ENCODE results near the gene CAND2.
"Not testable (repeated sequence)": the region's sequence is repeated elsewhere in the genome, so short reads cannot be mapped to it uniquely, and the experiment has no call there.

CAND2 gene

DNA sequence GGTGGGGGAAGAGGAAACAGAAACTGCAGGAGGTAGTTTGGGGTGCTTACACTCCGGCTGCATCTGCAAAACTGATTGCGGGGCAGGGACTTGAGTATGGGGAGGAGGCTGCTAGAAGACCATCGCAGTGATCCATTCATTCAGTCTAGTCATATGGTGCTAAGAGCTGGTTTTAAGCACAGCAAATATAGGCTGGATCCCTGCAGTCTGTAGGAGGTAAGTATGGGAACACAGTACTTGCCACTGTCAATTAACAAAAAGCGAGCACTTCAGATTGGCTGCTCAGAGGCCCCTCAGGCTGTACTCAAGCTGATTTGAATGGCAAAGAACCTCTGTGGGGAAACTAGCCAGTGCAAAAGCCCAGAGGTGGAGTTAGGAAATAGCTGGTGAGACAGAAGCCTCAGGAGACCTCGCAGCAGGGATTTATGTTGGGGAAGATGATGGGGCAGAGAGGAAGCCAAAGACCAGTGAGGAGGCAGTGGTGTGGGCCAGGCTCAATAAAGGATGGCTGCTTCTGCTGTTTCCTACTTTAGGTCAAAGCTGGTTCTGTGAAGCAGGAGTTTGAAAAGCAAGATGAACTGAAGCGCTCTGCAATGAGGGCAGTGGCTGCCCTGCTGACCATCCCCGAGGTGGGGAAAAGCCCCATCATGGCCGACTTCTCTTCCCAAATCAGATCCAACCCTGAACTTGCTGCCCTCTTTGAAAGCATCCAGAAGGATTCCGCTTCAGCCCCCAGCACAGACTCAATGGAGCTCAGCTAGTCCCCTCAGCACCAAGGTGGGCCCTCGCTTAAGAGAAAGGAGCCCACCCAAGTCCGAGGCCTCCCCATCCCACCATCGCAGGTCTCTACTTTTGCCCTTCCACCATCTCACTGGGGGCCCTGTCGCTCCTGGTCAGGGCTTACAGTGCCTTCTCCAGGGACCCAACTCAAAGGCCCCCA lies 37.0 kb downstream of the CAND2 start:
- DNase-seq, result no peak

DNA sequence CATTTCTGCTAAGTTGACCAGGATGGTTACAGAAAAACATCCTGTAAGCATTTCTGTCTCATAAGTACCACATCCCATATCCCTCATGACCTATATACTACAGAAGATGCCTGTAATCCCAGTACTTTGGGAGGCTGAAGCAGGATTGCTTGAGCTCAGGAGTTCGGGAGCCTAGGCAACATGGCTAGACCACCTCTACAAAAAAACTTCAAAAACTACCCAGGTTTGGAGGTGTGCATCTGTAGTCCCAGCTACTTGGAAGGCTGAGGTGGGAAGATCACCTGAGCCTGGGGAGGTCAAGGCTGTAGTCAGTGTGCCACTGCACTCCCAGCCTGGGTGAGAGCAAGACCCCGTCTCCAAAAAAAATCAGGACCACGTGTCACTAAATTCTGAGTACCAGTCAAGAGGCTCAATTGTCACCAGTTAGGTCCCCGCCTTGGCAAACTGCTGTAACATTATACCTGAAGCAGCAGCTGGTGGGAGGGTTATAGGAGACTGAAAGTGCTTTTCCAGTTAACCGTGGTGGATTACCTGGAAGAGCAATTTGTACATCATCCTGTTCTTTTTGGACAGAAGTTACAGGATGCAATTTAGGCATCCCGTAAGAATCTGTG lies 38.7 kb downstream of the CAND2 start:
- DNase-seq, result no peak

DNA sequence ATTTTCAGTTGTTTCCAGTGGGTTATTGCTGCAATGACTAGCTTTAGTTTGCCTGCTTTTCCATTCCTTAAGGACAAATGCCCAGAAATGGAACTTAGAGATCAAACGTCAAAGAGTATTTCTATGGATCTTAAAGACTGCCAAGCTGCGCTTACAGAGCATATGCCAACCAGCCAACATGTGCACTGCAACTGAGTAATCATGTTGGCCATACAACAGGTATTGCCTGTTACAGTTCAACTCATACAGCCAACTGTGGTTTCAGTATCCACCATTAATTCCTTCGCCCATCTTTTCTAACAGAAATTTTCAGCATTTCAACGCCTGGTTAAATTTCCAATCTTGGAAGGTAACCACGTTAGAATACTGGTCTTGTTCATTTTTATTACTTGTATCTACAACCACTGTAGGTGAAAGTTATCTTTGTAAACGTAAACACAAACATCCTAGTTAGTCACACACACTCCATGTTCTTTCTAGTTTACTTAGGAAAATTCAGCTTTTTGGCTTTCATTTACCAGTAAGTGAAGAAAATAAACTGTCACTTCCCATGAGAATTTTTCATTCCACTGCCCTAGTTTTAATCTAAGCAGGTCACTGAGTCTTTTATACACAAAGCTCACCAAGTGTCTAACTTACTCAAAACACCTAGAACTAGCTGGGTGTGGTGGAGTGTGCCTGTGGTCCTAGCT lies 41.0 kb downstream of the CAND2 start:
- no peak for DNase-seq

DNA sequence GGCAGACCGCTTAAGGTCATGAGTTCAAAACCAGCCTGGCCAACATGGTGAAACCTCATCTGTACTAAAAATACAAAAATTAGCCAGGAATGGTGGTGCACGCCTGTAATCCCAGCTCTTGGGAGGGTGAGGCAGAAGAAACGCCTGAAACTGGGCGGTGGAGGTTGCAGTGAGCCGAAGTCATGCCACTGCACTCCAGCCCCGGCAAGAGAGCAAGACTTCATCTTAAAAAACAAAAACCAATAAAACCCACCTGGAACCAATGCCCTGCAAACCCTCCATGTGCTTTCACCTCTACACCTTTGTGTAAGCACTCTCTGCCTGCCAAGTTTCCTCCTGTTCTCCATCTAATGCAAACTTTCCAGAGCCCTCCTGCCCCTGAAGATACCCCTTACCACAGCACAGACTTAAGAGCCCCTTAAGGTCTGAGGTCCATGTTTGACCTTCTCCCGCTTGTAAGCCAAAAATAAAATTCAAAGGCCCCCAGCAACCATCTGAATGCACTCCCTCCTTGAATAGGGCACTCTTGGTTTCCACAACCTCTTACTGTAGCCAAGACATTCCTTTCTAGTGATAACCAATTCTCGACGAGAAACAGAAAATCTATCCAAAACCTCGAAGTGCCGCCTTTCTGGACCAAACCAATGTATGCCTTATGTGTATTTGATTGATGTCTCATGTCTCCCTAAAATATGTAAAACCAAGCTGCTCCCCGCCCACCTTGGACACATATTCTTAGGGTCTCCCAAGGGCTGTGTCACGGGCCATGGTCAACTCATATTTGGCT lies 41.9 kb downstream of the CAND2 start:
- DNase-seq, result peak; percentile 5

DNA sequence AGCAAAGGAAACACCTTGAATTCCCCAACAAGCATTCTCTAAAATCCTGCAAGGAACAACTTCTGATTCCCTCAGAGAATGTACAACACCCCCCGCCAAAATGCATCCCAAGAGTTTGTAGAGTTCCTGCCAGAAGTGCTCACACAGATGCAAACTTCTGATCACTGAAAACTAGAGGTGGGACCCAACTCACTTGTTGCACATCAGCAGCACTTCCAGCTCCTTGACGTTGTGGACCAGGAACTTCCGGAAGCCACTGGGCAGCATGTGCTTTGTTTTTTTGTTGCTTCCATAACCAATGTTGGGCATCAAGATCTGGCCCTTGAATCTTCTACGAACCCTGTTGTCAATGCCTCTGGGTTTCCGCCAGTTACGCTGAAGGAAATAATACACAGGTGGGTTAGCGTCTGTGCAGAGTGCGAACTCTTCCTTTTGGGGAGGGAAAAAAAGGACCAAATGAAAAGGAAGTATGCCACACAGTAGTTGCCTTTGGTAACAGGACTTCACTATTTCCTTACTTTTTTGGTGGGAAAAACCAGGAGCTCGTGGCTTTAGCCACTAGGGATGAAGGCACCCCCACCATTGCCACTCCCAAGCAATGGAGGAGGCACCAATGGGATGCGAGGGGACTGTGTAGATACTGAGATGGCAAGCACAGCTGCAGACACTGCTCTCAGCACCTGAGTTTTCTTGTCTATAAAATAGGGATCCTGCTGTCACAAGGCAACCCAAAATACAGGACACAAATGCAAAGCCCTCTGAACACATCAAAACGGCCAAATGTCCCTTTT lies 42.9 kb downstream of the CAND2 start:
- DNase-seq, result no peak

DNA sequence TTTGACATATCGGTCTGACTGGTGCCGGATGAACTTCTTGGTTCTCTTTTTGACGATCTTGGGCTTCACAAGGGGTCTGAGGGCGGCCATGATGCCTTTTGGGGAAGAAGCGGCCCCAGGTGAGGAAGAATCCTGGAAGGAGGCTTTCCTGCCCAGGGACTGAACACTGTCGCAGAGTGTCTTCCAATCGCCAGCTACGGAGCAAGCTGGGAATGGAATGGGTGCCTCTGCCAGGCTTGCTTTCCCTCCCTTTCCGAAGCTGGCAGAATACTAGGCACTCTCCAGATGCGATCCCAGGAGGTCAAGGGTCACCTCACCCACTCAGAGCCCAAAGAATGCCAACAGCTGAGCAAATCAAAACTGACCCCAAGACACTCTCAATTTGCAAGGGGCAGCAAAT lies 43.7 kb downstream of the CAND2 start:
- DNase-seq, result not testable (repeated sequence)

DNA sequence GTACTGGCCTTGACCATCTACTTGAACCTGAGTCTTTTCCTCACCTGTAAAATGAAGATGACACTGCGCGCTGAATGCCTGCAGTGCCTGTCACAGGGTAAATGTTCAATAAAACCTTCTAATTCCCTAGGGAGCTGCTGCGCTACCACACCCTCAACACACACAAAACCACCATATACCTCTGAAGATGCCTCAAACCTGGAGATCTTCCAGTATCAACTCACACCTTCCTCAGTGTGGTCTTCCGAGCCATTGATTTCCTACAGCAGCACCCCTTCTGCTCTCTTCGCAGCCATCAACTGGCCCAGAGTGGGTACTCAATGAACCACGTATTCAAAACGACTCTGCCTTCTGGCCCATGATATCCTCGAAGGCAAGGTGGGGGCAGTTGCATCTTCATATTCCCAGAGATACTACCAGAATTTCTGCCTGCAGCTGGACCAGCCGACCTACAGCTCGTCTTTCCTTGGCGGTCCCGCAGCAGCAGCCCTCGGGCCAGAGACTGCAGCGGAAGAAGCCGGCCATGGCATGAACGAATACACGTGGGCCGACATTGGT lies 44.2 kb downstream of the CAND2 start:
- peak; percentile 4 for DNase-seq

DNA sequence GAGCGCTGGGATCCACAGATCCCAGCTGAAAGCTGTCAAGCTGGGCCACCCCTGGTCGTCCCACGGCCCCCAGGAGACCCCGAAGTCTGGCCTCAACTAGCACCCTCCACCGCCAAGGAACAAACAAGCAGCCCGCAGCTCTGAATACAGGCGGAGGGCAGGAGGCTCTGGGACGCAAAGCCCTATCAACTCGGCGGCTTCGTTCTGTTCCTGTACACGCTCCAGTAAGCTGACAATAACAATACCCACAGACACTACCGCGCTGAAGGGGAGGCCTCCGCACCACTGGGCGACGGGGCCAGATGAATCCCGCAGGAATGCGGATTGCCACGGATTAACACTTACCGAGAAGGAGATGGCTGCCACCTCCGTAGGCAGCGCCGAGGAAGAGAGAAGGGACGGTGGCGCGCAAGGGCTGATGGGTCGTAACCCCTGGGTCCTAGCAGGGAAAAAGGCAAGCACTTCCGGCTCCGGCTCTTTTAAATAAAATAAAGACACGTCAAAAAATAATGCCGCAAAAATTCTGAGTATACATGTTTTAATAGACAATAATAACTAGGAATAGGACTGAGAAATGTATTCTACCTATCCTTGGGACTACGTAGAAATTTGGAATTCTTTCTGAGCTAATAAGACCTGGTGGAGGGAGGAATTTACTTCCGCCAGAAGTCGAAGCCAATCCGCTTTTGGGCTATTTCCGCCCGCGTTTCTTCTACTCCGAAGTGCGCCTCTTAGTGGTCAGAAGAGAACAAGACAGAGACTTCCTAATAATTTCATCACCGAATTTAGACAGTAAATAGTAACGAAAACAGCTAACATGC lies 44.9 kb downstream of the CAND2 start, which contains the start of gene RPL32:
Gene RPL32, minus strand, starts transcription at position 417 of the 821 bp plus-strand sequence. CDS start 1,328 bp downstream, outside the sequence.
- peak; percentile 96 for DNase-seq

DNA sequence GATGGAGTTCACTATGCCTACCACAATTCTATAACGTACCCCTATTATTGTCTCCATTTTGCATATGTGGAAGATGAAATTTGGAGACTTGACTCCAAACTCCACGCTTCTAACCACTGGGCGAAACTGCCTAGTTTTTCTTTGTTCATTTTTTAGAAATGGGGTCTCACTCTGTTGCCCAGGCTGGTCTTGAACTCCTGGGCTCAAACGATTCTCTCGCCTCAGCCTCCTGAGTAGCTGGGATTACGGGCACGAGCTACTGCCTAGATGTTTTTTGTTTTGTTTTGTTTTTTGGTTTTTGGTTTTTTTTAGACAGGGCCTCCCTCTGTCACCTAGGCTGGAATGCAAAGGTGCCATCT lies 45.5 kb downstream of the CAND2 start:
- DNase-seq, result no peak

DNA sequence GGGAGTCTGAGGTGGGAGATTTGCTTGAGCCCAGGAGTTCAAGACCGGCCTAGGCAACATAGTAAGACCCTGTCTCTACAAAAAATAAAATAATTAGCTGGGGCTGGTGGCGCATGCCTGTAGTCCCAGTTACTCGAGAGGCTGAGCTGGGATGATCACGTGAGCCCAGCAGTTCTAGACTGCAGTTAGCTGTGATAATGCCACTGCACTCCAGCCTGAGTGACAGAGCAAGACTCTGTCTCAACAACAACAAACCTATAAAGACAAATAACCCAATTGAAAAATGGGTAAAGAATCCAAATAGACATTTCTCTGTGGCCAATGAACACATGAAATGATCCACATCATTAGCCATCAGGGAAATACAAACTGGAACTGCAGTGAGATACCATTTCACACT lies 46.0 kb downstream of the CAND2 start:
- no peak for DNase-seq

DNA sequence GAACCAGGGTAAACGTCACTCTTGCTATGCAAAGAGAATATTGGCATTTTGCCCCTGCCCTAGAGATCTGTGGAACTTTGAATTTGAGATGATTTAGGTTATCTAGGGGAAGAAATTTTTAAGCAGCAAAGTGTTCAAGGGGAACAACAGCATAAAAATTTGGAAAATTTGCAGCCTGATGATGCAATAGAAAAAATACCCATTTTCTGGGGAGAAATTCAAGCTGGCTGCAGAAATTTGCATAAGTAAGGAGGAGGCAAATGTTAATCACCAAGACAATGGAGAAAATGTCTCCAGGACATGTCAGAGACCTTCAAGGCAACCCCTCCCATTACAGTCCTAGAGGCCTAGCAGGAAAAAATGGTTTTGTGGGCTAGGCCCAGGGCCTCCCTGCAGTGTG lies 49.3 kb downstream of the CAND2 start:
- no peak for DNase-seq

DNA sequence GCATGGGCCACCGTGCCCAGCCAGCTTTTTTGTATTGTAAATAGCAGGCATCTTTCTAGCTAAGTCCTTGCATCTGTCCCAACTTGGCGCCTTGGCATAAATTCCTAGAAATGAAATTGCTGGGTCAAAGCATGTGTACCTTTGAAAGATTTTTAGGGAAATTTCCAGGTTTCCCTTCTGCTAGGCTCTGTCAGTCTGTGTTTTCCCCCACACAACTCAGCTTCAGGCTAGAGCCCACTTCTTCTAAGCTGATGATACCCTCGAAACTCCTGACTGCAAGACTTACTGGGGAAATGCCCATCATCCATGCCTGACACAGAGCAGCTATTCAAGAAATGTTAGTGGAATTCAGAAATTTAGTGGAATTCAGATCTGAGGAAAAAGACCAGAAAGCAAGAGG lies 55.7 kb downstream of the CAND2 start:
- DNase-seq, result no peak

DNA sequence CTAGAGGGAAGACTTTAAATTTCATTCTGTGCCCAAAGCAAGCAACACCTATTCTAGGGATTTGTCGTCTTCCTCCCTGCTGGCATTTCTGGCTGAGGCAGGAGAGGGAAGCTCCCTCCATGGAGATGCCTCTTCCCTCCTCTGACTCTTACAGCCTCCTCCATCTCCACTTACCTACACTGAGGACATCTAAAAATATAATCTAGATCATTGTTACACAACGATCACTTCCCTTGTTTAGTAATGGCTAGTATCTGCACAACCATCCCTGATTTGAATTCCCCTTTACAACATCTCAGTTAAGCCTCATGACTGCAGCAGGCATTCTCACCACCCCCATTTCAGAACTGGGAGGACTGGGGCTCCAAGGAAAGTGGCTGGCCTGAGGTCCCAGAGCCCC lies 57.4 kb downstream of the CAND2 start:
- not testable (repeated sequence) for DNase-seq

DNA sequence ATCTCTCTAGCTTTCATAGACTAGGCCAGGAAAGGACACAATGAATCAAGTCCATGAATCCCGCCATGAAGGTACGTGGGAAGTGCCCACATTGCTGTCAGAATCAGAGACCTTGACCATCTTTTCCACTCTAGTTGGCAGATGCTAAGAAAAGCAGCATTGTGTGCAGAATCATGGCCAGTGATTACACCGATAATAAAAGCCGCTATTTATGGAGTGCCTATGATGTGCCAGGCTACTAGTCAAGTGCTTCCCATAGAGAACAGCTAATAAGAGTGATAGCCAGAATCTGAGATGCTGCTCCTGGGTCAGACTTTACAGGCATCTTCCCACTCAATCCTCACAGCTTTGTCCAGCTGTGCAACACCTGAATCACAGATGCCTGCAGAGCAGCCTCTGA lies 58.1 kb downstream of the CAND2 start:
- DNase-seq, result no peak

DNA sequence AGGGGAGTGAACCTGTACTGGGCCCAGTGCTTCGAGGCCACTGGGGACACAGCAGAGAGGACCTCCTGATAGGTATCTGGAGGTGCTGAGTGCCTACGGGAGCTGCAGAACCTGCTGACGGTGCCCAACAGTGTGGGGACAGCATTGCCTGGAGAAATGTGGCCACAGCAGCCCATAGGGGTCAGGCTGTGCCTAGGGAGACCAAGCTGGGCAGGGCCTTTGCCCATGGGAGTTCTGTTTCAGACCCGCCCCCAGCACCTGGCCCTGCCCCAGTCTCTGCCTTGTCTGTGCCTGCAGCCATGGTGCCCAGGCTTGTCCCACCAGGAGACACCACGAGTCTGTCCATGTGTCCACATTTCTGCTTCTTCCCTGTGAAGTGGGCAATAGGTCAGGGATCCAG lies 60.1 kb downstream of the CAND2 start:
- DNase-seq, result no peak

DNA sequence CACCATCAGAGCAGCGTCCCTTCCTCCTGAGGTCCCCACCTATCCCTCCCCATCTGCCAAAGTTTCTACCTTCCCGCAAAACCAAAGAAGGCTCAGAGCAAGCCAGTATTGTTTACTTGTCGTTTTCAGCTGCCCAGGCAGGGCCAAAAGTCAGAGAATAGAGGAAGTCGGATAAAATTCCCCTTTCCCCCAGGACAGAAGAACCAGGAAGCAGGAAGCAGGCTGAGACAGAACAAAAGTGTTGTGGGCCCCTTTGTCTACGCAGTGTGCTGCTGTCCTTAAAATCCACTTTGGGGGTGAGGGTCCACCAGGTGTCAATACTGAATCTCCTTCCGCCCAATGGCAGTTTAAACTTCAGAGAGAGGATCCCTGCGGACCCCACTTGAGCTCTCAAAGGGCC lies 63.4 kb downstream of the CAND2 start:
- no peak for DNase-seq

DNA sequence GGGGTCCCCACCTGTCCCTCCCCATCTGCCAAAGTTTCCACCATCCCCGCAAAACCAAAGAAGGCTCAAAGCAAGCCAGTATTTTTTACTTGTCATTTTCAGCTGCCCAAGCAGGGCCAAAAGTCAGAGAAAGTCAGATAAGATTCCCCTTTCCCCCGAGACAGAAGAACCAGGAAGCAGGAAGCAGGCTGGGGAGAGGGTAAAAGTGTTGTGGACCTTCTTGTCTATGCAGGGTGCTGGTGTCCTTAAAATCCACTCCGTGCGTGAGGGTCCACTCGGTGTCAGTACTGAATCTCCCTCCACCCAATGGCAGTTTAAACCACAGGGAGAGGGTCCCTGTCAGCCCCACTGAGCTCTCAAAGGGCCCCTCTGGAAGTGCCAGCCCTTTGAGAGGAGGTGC lies 65.1 kb downstream of the CAND2 start:
- no peak for DNase-seq

DNA sequence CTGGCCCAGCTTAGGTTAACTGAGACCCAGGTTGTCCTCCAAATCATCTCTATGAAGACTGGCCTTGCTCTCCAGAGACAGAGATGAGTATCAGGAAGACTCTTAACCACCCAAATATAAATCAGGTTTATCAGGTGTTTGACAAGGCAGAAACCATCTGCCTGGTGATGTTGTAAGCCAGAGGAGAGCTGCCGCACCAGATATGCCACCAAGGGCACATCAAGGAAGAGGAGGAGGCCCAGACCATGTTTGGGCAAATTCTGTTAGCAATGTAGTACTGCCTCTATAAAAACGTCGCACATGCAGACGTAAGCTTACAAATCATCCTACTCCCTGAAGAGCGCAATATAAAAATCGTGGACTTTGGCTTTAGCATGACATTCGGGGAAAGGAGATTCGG lies 65.9 kb downstream of the CAND2 start:
- DNase-seq, result no peak

DNA sequence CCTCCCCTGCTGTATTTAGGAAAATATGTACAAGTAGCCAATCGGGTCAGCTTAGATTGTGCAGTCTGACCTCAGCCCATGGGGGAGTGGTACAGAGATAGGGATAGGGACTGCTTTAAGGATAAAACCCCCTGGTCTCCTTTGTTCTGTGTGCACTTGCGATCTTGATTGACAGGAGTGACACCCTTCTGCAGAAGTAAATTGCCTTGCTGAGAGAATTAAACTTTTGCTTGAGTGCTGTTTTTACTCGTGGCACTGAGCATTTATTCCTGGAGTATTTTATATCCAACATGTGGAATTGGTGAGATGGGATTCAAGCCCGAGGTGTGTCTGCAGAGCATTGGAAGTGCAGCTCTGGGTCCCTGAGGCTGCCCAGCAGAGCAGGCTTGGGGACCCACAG lies 68.8 kb downstream of the CAND2 start:
- DNase-seq, result no peak

DNA sequence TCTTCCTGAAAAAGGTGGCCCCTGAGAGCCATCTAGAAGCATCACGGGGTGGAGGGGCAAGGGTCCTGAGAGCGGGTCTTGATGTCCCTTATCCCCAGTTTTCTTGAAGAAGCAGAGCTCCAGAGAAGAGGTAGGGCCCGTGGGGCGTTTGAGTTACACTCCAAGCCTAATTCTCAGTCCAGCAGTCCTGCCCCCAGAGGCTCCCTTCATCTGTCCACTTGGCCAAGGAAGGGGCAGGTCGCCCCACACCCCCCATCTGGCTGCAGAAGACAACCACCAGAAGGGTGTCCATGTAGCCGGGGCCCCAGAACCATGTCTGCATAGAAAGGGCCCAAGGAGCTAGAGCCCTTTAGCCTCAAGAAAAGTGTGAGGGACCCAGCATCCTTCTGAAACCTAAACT lies 70.4 kb downstream of the CAND2 start:
- DNase-seq, result no peak
